Stomach (tissue), 9 donors: ENCODE results near the gene MCF2L. TPM values are rescaled to one million over a fixed set of nuclear protein-coding genes. Genes with fewer than 3 reads are reported as not detected.

ENCODE experiments used
- DNase-seq, 2 donors: peaks; one replicate each; pipeline versions ENCODE4 v3.0.0 to v3.0.0-alpha.2; 2013 to 2019
- H3K27ac ChIP-seq, 5 donors: fragments of 200-600 bp in 4 of 5; sonication (generic) in 4 of 5; one replicate each; pipeline ENCODE4 v1.5.1; 2013 to 2019; ENCODE audit warnings: mild to moderate bottlenecking in 1 of 5, moderate library complexity in 1 of 5
- H3K27me3 ChIP-seq, 3 donors: fragments of 200-600 bp; sonication (generic); one replicate each; pipeline ENCODE4 v1.5.1; 2017 to 2019; ENCODE audit warnings: mixed run types in 1 of 3
- H3K36me3 ChIP-seq, 4 donors: fragments of 200-600 bp; sonication (generic); 1 replicate in 3 of 4; 2 replicates in 1 of 4; pipeline ENCODE4 v1.5.1; 2016 to 2019
- H3K4me1 ChIP-seq, 4 donors: fragments of 200-600 bp; sonication (generic); one replicate each; pipeline ENCODE4 v1.5.1; 2016 to 2019
- H3K4me3 ChIP-seq, 4 donors: fragments of 200-600 bp; sonication (generic) in 3 of 4; one replicate each; pipeline ENCODE4 v1.5.1; 2016 to 2019; ENCODE audit warnings: mild to moderate bottlenecking in 1 of 4
- H3K9me3 ChIP-seq, 4 donors: fragments of 200-600 bp; sonication (generic); one replicate each; pipeline ENCODE4 v1.5.1; 2016 to 2019
- EP300 ChIP-seq: sonication (generic); formaldehyde crosslinking; IDR thresholded peaks from one replicate; pipeline ENCODE4 v1.6.1; 2017; ENCODE audit warnings: antibody characterized with exemption
- POLR2A ChIP-seq, 4 donors: fragments of 450-650 bp; IDR thresholded peaks; one replicate each; pipeline ENCODE4 v1.6.1; 2016; ENCODE audit warnings: antibody characterized with exemption in 4 of 4, control low read depth in 2 of 4, mild to moderate bottlenecking in 1 of 4, moderate library complexity in 1 of 4
- POLR2AphosphoS5 ChIP-seq, 3 donors: sonication (generic); formaldehyde crosslinking; IDR thresholded peaks; one replicate each; pipeline ENCODE4 v1.6.1; 2016; ENCODE audit warnings: antibody characterized with exemption in 3 of 3
- WGBS, 5 donors: extraction: QIAGEN DNeasy Blood & Tissue Kit in 3 of 5; methylation state at CpG; one replicate each; pipeline versions ENCODE4 v1.1.5 to v1.1.7; 2013 to 2018; 5-methylcytosine and 5-hydroxymethylcytosine counted together
- intact Hi-C: fragments of 100-400 bp; cut with DNase I; formaldehyde crosslinking; loops from one replicate; pipeline ENCODE4 v1.15.1; 2023; ENCODE audit warnings: low total_unique reads
- polyA plus RNA-seq, 3 donors: library from polyadenylated mRNA; stranded (reverse); fragments of 200-250 nt; gene quantifications; one replicate each; pipeline ENCODE4 v1.2.3, GENCODE V29; 2013
- total RNA-seq, 5 donors: library from RNA; depleted of rRNA; stranded (reverse); fragments of >200 nt; gene quantifications; one replicate each; pipeline versions ENCODE4 v1.1.0 to v1.2.3, GENCODE V29; 2014 to 2016
- TF ChIP-seq, protein P1 (sequence below), 7 experiments: fragments of 450-650 bp in 4 of 7; fragments of 200-600 bp in 3 of 7; sonication (generic) in 3 of 7; IDR thresholded peaks; one replicate each; pipeline ENCODE4 v1.5.1; 2016 to 2019; ENCODE audit warnings: antibody characterized with exemption in 7 of 7, control low read depth in 2 of 7, mild to moderate bottlenecking in 1 of 7
- donor health status: healthy with polysubstance abuse.
- donor health status: Bipolar disorder and iron deficiency.
- donor health status: healthy.

The MCF2L gene
- total and polyA plus RNA-seq, 8 donors, result 10.8 to 363 (median 39.4) TPM

DNA sequence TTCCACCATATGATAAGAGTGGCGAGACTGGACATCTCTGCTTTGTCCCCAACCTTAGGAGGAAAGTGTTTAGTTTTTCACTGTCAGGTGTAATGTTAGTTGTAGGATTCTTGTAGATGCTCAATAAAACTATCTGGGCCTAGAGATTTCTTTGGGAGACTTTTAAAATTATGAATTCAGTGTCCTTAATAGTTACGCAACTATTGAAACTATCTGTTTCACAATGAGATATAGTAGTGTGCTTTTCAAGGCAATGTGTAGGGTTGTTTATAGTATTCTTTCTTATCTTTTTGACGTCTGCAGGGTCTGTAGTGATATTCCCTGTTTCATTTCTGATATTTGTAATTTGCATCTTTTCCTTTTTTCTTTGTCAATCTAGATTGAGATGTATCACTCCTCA is 103.4 kb downstream of the MCF2L start:
- 76 to 89% (median 87%) methylated on average over 3 of the region's 3 CpGs for WGBS, 5 donors
- intact Hi-C loops, result no loop called here

DNA sequence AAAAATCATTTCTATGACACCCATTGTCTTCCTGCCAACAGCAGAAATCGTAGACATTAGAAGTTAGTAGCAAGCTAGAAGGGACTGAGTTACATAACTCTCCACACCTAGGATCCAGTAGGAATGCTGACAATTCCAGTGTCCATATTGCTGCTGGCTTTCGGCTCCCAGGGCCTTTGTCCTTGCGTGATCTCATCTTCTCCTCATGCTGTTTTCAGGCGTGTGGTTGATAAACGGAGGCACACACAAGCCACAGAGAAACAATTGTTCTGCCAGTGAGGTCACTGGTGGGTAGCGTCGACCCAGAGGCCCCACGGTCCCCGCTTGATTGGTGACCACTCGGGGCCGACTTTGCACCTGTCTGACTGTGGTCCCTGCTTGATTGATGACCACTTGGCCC is 104.9 kb downstream of the MCF2L start:
- Histone ChIP-seq H3K4me1 (no peaks in the 10 kb centered on the region), H3K4me3 (no peak overlapping the region), H3K9me3 (no peaks in the 10 kb centered on the region), H3K27ac (no peak overlapping the region), H3K36me3 (peaks cover 10 to 78% (median 75%) of the 10 kb centered on the region in 4 donors), H3K27me3 (no peaks in the 10 kb centered on the region)
- whole genome bisulfite sequencing, 5 donors, result 77 to 90% (median 84%) methylated on average over 11 of the region's 11 CpGs
- intact Hi-C loops, result no loop called here
- DNase-seq, result no peak
- TF ChIP-seq POLR2AphosphoS5 (IDR thresholded peaks at IDR 0.05) (no peak), POLR2A (IDR thresholded peaks at IDR 0.05) (no peak), EP300 (no peak)
- TF ChIP-seq, protein P1, sequence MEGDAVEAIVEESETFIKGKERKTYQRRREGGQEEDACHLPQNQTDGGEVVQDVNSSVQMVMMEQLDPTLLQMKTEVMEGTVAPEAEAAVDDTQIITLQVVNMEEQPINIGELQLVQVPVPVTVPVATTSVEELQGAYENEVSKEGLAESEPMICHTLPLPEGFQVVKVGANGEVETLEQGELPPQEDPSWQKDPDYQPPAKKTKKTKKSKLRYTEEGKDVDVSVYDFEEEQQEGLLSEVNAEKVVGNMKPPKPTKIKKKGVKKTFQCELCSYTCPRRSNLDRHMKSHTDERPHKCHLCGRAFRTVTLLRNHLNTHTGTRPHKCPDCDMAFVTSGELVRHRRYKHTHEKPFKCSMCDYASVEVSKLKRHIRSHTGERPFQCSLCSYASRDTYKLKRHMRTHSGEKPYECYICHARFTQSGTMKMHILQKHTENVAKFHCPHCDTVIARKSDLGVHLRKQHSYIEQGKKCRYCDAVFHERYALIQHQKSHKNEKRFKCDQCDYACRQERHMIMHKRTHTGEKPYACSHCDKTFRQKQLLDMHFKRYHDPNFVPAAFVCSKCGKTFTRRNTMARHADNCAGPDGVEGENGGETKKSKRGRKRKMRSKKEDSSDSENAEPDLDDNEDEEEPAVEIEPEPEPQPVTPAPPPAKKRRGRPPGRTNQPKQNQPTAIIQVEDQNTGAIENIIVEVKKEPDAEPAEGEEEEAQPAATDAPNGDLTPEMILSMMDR (IDR thresholded peaks at IDR 0.05), result no peak

More for the DNA sequence above, 103.4 kb downstream of the MCF2L start:
- no peaks in the 10 kb centered on the region for H3K9me3 ChIP-seq
- peaks cover 10 to 63% (median 60%) of the 10 kb centered on the region in 4 donors for H3K36me3 ChIP-seq
- no peak overlapping the region for H3K4me3 ChIP-seq
- H3K4me1 ChIP-seq, result no peaks in the 10 kb centered on the region
- TF ChIP-seq POLR2A (IDR thresholded peaks at IDR 0.05) (no peak), EP300 (no peak), POLR2AphosphoS5 (IDR thresholded peaks at IDR 0.05) (no peak)
- TF ChIP-seq, protein P1 (IDR thresholded peaks at IDR 0.05), result no peak
- no peaks in the 10 kb centered on the region for H3K27me3 ChIP-seq
- H3K27ac ChIP-seq, result no peak overlapping the region
- DNase-seq, result no peak

DNA sequence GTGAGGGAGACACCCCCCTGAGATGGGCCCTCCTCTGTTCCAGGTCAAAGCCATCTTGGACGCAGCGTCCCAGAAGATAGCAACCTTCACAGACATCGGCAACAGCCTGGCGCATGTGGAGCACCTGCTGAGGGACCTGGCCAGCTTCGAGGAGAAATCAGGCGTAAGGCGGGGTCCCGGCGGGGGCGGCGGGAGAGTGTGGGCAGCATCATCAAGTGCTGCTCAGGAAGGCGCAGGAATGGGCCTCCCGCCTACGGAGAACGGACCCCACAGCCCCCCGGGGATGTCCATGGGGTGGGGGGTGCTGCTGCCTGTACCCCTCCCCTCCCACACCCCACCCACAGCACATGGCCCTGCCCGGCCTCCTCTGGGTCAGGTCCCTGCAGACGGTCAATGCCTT is 105.4 kb downstream of the MCF2L start:
- H3K4me1 ChIP-seq, result no peaks in the 10 kb centered on the region
- no peaks in the 10 kb centered on the region for H3K27me3 ChIP-seq
- DNase-seq, result no peak
- H3K27ac ChIP-seq, result no peak overlapping the region
- no peak overlapping the region for H3K4me3 ChIP-seq
- 84 to 94% (median 88%) methylated on average over 6 to 18 of the region's 18 CpGs for WGBS, 5 donors
- no peaks in the 10 kb centered on the region for H3K9me3 ChIP-seq
- H3K36me3 ChIP-seq, result peaks cover 10 to 83% (median 80%) of the 10 kb centered on the region in 4 donors
- intact Hi-C loops, result no loop called here
- TF ChIP-seq, protein P1 (IDR thresholded peaks at IDR 0.05), result no peak
- TF ChIP-seq POLR2A (IDR thresholded peaks at IDR 0.05), result no peak
- no peak for TF ChIP-seq POLR2AphosphoS5 (IDR thresholded peaks at IDR 0.05)
- no peak for TF ChIP-seq EP300

DNA sequence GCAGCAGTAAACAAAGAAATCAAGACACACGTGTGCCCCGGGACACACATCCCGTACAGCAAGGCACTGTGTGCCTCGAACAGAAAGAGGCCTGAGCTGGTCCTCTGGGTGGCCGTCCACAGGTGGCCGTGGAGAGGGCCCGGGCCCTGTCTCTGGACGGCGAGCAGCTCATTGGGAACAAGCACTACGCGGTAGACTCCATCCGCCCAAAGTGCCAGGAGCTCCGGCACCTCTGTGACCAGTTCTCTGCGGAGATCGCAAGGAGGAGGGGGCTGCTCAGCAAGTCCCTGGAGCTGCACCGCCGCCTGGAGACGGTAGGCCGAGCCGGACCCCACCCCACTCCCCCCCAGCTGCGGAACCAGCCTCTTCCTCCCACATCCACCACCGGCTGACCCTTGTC is 105.9 kb downstream of the MCF2L start:
- H3K4me3 ChIP-seq, result no peak overlapping the region
- WGBS, 5 donors, result 93 to 96% (median 94%) methylated on average over 17 to 22 of the region's 22 CpGs
- H3K36me3 ChIP-seq, result peaks cover 10 to 81% (median 78%) of the 10 kb centered on the region in 4 donors
- DNase-seq, result no peak
- TF ChIP-seq POLR2A (IDR thresholded peaks at IDR 0.05), result no peak
- TF ChIP-seq, protein P1 (IDR thresholded peaks at IDR 0.05), result no peak
- TF ChIP-seq POLR2AphosphoS5 (IDR thresholded peaks at IDR 0.05), result no peak
- no peak for TF ChIP-seq EP300
- H3K27me3 ChIP-seq, result no peaks in the 10 kb centered on the region
- no peak overlapping the region for H3K27ac ChIP-seq
- no peaks in the 10 kb centered on the region for H3K9me3 ChIP-seq
- intact Hi-C loops, result no loop called here
- H3K4me1 ChIP-seq, result no peaks in the 10 kb centered on the region
